ENCODE results near the gene USP4. TPM values are rescaled to one million over a fixed set of nuclear protein-coding genes. Genes with fewer than 3 reads are reported as not detected.

USP4 gene
- total RNA-seq, 1 experiment from 2014 or later: 31.7 TPM

DNA sequence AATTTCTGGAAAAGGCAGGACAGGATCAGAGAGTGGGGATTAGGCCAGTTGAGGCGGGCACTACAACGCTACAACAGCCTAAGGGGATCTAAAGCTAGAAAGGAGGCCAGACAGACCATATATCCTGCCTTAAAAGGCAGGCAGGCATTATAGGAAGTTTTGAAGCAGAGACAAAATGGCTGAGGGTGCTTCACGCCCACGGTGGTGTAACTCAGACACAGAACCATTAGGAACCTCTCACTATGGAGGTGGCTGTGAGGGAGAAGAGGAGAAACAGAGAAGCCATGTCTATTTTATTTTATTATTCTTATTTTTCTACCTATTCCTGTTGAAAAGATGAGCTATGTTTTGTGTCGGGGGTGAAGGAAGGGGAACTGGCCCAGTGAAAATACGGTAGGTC lies 2.1 kb upstream of the USP4 start:
- intact Hi-C loops (cut with micrococcal nuclease): no loop called here

More for the DNA sequence above, 2.1 kb upstream of the USP4 start:
- H3K9me3 ChIP-seq (ENCODE audit: control insufficient read depth in 1 of 2, insufficient read depth in 1 of 2, low read depth in 1 of 2, low read length in 2 of 2): no peaks in the 10 kb centered on the region
- no peak overlapping the region for H3K9ac ChIP-seq (ENCODE audit: low read length)
- no peak overlapping the region for H3K4me2 ChIP-seq (ENCODE audit: low read length)
- ChIA-PET CTCF (no interaction called here), RAD21 (ENCODE audit: low non-redundant PET in 1 of 2, low total read pairs in 2 of 2, uncharacterized antibody in 2 of 2, unreplicated experiment in 2 of 2) (no interaction called here), POLR2A (no interaction called here)
- no peak overlapping the region for H3K4me3 ChIP-seq (replicated peaks in 1 of 2; ENCODE audit: low read depth in 1 of 2, low read length in 2 of 2)
- no peak overlapping the region for H3K27ac ChIP-seq (ENCODE audit: low read depth, low read length)
- H3K36me3 ChIP-seq (ENCODE audit: control insufficient read depth in 1 of 2, insufficient read depth in 2 of 2, low read length in 2 of 2): 0 out of 4 replicates have a peak, but pooled peaks cover 0 to 3% of the 10 kb centered on the region in 2 experiments
- H3K79me2 ChIP-seq (ENCODE audit: insufficient read depth, low read length): peaks cover 27% of the 10 kb centered on the region
- no TSS peak for BruUV-seq (replicated peaks)
- H3K27me3 ChIP-seq (ENCODE audit: insufficient read depth, low read length): no peaks in the 10 kb centered on the region
- H2AFZ ChIP-seq (ENCODE audit: low read depth, low read length, poor library complexity, severe bottlenecking): no peak overlapping the region
- TF ChIP-seq SP1 (IDR thresholded peaks at IDR 0.05; ENCODE audit: low read depth) (no peak), RAD21 (IDR thresholded peaks at IDR 0.05; ENCODE audit: low read depth) (no peak), ZBTB33 (IDR thresholded peaks at IDR 0.05; ENCODE audit: extremely low read depth, insufficient replicate concordance, low read length) (no peak), EGR1 (IDR thresholded peaks at IDR 0.05; ENCODE audit: low read depth) (no peak), MAX (IDR thresholded peaks at IDR 0.05) (no peak), CTCF (IDR thresholded peaks at IDR 0.05 in 2 of 3, conservative IDR thresholded peaks at IDR 0.05 in 1 of 3; ENCODE audit: borderline replicate concordance in 1 of 3, insufficient read depth in 1 of 3, low read depth in 2 of 3, low read length in 2 of 3) (no peak), TCF7L2 (IDR thresholded peaks at IDR 0.05; ENCODE audit: borderline replicate concordance, extremely low read depth, insufficient read depth, insufficient read length) (no peak), EZH2phosphoT487 (IDR thresholded peaks at IDR 0.05; ENCODE audit: borderline replicate concordance) (no peak), EZH2 (IDR thresholded peaks at IDR 0.05) (no peak), SIN3A (IDR thresholded peaks at IDR 0.05; ENCODE audit: low read depth) (no peak), JUND (IDR thresholded peaks at IDR 0.05) (no peak)
- H3K9me2 ChIP-seq (ENCODE audit: insufficient read depth): no peaks in the 10 kb centered on the region
- no peak for ATAC-seq
- H4K20me1 ChIP-seq (ENCODE audit: insufficient read depth): no peaks in the 10 kb centered on the region
- DNase-seq (ENCODE audit: low read depth, low spot score): no peak
- peaks cover 8 to 29% of the 10 kb centered on the region in 2 experiments for H3K4me1 ChIP-seq (ENCODE audit: control insufficient read depth in 1 of 2, insufficient read depth in 2 of 2, low read length in 2 of 2)
